ENCODE data around the gene TNPO3.
"Not testable (repeated sequence)": the region's sequence is repeated elsewhere in the genome, so short reads cannot be mapped to it uniquely, and the experiment has no call there.

Gene TNPO3

DNA sequence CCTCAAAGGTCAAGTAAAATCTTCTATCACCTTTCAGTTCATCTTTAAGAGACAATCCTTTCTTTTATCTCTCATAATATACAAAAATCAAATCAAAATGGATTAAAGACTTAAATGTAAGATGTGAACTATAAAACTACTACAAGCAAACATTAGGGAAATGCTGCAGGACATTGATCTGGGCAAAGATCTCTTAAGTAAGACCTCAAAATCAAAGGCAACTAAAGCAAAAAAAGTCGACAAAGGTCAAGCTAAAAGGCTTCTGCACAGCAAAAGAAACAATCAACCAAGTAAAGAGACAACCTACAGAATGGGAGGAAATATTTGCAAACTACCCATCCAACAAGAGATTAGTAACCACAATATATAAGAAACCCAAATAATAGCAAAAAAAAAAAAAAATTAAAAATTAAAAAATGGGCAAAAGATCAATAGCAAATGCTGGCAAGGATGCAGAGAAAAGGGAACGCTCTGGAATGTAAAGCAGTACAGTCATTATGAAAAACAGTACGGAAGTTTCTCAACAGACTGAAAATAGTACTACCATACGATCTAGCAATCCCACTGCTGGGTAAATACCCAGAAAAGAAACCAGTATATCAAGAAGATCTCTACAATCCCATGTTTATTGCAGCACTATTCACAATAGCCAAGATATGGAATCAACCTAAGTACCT, 41.7 kb downstream of the TNPO3 start:
- DNase-seq: peak; percentile 73

DNA sequence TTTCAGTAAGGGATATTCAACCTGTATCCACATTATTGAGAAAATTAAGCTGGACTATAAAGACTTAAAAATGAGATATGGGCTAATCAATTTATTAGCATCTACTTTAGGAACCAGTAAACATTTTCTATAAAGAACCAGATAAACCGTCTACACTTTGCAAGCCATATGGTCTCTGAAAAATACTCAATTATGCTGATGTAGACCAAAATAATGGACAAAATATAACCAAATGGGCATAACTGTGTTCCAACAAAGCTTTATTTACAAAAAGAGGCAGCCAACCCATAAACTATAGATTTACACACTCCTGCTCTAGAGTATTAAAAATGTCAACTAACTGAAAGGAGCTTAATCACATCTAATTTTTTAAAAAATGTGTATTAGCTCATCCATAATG, 42.3 kb downstream of the TNPO3 start:
- no peak for DNase-seq

DNA sequence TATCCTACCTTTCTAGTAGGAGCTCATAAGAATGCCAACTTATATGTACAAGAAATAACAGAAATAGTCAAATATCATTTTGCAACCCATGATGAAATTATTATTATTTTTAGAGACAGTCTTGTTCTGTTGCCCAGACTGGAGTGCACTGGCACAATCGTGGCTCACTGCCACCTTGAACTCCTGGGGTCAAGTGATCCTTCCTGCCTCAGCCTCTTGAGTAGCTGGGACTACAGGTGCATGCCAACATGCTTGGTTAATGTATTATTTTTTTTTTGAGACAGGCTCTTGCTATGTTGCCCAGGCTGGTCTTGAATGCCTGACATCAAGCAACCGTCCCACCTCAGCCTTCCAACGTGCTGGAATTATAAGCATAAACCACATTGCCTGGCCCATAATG, 44.8 kb downstream of the TNPO3 start:
- no peak for DNase-seq

DNA sequence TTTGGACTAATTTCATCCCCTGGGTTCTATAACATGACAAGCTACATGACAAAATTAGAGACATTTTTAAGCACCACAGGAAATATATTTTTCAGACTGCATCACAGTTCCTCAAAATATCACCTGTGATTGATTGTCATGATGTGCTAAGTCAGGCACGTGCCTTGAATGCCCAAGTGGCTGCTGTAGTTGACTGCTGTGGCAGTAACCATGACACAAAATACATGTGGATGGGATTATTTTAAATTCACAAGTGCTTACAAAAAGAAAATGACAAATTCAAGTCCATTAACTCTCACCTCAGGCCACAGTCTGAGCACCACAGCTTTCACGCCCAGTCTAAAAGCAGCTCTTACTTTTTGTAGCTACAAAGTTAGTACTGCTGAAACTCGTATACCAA, 45.5 kb downstream of the TNPO3 start:
- DNase-seq: no peak

DNA sequence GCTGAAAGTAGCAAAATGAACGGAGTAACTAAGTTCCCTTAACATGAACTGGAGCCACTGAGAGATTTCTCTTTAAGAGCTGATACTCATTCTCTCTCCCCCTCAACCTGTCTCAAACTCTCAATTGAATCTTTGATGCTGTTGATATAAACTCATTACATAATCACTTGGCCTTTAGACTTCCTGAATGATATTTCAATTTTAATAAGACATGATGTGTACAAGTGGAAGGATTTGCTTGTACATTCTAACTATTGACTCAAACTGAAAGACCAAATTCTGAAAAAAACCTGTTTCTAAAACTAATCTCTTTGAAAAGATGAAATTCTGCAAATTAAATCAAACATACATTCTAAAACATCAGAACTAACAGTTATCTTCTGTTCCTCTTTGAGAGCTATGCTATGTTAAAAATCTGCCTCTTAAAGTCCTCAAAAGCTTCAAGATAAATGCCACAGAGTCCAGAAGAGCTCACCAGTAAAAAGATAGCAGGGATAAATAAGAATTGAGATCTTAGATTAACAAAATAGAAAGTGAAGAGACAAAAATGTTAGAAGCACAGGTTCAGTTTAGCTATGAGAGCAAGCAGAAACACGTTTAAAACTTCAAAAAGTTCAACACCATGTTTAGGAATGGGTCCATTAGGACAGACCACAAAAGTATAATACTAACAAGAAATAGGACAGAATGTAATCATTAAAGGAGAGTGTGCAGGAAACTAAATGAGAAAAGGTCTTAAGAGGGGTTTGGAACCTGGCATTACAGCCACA, 46.1 kb downstream of the TNPO3 start:
- DNase-seq: no peak

DNA sequence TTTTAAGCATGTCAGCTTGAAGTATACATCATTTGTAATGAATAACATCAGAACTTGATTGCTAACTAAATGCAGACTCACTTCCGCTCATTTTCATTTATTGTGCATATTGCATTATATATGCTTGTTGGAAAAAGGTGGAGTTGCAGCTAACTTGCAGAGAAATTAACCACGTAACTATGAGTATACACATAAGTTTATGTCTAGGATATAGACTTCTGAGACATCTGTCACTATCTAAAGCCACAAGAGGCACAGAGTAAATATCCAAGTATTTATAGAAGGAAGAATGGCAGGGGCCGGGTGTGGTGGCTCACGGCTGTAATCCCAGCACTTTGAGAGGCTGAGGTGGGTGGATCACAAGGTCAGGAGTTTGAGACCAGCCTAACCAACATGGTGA, 47.3 kb downstream of the TNPO3 start:
- DNase-seq: no peak

DNA sequence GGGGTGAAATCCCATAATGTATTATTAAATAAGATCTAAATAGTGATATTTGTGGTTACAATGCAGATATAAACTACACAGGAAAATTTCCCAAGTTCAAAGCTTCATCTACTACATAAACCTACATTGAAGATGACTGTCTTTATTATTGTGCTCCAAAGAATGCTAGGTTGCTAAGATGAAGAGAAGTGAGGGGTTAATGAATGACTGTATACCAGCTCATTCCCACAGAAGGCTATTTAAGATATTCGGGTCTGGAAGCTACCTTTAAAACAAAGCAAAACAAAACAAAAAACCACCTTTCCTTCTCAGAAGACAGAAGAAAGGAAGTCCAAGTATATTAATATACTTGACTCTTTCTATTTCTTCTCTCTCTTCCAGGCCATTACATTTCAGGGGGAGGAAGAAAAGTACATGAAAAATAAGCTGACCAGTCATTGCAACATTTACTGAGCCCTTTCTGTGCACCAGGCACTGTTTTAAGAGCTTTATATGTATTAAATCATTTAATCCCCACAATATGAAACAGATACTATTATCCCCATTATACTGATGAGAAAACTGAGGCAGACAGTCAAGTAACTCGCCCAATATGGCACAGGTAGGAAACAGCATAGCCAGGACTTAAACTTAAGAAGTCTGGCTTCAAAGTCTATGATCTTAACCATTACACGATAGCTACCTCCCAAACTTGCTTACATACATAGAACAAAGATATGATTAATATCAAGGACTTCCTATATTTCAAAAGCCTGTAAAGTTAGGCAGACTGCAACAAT, 48.1 kb downstream of the TNPO3 start:
- no peak for DNase-seq

DNA sequence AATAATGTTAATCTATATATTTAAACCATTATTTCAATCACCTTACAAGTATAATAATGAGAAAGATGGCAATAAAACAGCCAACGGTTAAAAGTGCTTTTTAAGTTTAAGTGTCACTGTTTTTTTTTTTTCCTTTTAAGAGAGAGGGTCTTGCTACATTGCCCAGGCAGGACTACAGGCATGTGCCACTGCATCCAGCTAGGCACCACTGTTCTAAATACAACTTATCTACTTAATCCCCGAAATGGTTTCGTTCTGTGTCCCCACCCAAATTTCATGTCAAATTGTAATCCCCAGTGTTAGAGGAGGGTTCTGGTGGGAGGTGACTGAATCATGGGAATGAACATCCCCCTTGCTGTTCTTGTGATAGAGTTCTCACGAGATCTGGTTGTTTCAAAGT, 49.7 kb downstream of the TNPO3 start:
- no peak for DNase-seq

DNA sequence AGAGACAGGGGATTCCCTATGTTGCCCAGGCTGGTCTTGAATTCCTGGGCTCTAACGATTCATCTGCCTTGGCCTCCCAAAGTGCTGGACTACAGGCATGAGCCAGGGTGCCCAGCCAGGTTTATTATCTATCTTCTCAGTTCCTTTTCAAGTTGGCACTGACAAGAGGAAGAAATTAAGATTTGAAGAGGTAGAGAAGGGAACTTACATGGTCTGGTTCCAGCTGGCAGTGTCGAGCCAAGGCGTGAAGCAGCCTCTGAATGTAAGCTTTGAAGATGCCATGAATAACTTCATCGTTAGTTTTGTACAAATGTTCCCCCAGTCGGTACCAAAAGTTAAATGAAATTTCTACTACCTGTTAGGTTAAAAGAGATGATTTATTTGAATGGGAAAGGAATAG, 57.7 kb downstream of the TNPO3 start:
- DNase-seq: no peak

DNA sequence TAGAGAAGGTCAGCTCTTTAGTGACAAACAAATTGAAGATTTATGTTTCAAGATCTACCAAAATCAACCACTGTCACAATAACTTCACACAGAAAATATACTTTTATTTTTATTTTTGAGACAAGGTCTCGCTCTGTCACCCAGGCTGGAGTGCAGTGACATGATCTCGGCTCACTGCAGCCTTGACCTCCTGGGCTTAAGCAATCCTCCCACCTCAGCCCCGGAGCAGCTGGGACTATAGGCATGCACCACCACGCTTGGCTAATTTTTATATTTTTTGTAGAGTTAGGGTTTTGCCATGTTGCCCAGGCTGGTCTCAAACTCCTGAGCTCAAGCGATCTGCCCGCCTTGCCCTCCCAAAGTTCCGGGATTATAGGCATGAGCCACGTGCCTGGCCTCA, 60.4 kb downstream of the TNPO3 start:
- not testable (repeated sequence) for DNase-seq

DNA sequence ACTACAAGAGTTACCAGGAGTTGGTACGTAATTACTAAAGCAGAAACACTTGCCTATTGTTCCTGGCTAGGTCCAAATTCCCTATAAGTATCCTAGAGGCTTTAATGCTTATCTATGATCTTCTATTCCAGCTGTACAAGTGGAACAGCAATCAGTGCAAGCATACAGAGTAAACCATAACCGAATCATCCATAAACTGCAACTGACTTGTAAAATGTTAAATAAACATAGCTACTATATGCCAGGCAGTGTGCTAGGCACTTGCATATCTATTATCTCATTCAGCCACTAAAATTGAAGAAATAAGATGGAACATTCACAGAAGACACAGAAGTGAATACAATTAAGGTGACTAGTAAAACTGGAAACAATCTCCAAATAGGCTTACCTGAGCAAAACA, 61.5 kb downstream of the TNPO3 start:
- DNase-seq: no peak

DNA sequence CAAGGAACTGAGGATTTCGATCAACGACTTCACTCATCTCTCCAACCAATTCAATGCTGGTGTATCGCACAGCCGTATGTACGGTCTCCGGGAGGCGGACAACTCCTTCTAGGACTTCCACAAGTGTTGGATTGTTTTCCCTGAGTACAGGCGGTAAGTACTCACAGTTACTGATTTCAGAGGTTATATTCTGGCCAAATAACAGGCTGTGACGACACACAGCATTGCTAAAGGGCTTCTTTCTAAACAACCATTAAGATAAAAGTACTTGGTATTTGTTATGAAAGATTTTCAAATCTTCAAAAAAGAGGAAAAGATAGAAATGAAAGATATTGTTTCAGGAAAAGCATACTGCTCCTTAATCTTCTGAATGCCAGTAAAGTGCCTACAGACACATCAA, 65.0 kb downstream of the TNPO3 start:
- DNase-seq: no peak

DNA sequence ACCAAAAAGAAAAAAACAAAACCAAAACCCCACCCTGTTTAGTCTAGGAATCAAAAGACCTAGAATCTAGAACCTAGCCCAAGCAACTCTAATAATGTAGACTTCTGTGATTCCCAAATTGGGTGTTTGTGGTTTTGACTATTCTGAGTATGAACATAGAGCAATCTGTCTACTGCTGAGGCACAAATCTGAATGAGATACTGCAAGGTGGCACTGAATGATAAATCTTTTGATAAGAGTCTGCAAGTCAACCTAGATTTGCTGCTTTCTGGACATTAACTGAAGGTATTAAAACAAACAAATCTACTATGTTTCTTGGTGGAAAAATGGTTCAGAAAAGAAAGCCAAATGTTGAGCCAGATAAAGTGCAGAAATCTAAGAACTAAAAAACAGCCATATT, 66.5 kb downstream of the TNPO3 start:
- DNase-seq: no peak

DNA sequence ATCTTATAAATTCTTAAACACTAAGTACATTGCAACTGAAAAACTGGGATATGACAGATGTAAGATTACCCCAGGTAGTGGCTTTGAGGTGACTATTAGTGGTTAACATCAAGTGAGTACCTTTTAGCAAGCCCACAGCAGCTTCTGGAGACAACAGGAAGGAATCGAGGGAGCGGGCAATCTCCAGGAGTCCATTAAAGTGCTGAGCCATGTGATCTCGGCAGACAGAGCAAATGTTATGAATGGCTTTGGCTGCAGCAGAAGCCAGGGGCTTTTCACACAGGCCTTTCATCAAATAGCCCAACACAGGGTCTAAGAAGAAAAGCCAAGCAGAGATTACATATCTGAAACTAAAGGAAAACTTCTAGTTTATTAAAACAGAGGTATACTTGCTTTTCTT, 68.3 kb downstream of the TNPO3 start:
- no peak for DNase-seq

DNA sequence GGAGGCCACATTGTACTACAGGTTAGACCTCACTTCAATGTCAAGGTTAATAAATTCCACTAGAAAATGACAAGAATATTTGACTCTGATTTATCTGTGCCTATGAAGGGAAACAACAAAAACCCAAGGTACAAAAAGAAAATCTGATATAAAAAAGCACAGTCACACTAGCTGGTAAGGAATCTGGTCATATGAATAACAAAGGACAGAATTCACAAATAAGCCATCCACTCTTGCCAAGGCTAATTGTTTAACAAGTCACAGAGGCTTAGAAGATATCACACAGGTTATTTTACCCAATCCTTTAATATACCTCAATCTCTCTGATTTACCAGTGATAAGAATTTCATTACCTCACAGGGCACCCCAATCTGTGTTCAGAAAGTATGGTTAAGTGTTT, 69.3 kb downstream of the TNPO3 start:
- DNase-seq: no peak

DNA sequence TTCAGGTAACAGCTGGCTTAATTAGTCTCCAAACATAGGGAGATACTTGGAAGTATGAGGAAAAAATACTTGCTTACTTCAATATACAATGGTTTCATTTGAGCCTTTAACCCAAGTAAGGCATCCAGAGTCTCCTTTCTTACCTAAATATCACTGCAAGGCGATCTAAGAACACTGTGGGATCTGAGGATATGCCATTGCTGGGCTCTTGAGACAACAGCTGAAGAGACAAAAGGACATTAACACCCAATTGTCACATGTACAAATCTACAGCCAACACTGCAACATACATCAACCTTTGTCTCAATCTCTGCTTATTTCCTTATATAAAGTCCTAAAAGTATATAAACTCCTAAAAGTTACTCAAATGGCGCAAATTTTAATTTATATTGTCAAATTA, 72.8 kb downstream of the TNPO3 start:
- no peak for DNase-seq

DNA sequence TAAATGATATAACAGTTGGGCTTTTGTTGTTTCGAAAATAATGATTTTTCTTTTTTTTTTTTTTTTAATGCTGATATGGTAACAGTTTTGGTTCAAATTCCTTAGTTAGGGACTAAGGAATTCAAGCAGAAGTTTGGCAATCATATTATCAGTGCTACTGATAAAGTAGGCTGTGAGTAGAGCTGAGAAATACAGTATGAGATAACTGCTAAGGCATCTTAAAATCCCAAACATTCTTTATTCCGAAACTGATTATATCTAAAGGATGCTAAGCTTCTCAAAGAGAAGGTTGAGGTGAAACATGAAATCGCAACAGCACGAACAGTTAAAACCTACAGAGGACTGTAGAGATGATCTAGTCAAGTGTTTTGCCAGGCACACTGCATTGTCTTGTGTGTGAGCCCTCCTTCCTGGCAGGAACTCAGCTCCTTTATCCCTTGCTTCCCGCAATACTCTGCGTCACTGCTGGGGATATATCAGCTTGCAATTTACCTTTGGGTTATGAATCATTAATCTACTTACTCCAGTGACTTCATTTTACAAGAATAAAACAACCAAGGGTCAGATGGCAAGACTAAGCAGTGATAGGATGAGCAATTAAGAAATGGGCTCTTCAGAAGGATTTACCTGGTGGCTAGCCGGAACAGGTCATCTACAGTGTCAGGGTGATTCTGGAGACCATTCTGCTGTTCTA, 80.5 kb downstream of the TNPO3 start:
- DNase-seq: no peak

DNA sequence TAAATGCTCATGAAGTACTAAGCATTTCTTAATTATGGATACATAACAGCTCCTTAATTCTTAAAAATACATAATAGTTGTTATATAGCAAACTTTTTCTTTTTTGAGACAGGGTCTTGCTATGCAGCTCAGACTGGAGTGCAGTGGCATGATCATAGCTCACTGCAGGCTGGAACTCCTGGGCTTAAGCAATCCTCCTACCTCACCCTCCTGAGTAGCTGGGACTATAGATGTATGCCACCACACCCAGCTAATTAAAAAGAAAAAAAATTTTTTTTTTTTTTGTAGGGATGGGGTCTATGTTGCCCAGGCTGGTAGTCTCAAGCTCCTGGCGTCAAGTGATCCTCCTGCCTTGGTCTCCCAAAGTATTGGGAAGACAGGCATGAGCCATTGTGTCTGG, 86.3 kb downstream of the TNPO3 start:
- DNase-seq: no peak

DNA sequence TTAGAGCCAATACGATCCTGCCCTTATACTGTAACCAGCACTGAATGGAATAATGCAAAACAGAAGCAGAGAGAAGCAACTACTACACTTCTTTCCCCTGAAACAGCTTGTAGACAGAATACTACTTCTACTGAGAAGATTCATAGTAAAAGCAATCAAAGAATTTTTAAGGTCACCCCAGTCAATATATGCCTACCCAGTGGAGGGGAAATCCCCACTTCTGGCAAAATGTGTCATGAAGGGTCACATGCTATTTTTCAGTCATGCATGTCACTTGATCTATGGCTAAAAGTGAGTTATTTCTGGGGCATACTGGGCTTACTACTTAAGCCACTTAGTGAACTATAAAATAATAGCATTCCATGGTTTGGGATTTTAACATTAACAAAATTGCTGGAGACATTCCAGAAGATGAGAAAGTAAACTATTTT, 91.6 kb downstream of the TNPO3 start:
- no peak for DNase-seq

DNA sequence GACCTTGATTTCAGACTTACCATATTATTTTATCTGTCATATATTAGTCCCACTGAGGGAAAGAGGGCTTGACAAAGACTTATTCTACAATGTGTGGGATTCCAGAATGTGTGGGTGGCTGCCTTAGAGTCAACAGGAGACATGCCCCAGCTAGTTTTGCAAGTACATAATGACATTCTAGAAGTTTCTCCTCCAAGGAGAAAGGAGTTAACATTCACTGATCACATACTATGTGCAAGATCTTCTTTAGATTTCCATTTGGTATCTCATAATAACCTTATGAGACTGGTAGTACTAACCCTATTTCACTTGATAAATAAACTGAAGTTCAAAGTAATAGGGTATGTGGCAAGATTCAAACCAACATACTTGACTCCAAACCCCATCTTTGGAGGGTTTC, 92.0 kb downstream of the TNPO3 start:
- DNase-seq: no peak

DNA sequence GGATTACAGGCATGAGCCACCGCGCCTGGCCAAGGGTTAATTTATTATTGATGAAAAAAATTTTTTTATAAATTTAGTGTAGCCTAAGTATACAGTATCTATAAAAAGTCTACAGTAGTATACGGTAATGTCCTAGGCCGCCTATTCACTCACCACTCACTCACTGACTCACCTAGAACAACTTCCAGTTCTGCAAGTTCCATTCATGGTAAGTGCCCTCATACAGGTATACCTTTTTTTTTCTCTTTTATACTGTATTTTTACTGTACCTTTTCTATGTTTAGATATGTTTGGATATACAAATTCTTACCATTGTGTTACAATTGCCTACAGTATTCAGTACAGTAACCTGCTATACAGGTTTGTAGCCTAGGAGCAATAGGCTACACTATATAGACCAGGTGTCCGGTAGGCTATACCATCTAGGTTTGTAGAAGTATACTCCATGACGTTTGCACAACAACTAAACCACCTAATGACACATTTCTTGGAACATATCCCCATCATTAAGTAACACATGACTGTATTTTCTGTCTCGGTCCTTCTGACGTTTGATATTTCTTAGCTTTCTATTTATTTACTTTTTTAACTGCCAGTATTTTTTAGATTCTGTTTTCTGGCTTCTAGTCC, 93.8 kb downstream of the TNPO3 start:
- DNase-seq: no peak

DNA sequence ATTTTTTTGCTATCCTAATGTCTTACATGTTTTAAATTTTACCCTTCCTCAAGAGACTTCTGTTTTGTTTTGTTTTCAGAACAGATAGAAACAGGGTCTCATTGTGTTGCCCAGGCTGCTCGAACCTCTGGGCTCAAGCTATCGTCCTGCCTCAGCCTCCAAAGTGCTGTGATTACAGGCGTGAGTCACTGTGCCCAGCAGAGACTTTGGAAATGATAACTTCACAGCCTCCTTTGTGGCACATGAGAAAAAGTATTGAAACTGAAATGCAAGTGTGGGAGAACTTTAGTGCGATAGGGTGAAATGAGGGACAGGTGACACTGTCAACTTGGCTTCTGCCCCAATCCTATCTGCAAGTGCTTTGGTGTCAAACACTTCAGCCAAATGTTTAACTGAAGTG, 95.6 kb downstream of the TNPO3 start:
- DNase-seq: no peak

DNA sequence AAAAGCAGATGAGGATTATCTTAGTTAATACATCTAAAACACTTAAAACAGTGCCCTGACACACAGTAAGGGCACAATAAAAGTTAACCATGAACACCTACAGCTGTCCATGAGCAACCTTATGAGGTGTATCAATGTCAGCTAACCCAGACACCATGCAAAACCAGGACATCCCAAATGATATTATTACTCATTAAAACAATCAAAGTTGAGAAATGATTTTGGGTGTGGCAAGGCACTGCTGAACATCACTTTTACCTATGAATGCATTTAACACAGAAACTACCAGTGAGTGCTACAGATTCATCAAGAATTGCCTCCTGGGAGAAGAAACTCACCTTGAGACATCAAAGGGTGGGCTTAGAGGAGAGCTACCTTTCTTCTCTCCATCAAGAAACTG, 98.9 kb downstream of the TNPO3 start:
- no peak for DNase-seq

Measured in MV-4-11 (cell line).